Left lobe of liver (tissue), 2 donors: ENCODE measurements around the gene RIN3. TPM values are rescaled to one million over a fixed set of nuclear protein-coding genes. Genes with fewer than 3 reads are reported as not detected.
"Not testable (repeated sequence)": the region's sequence is repeated elsewhere in the genome, so short reads cannot be mapped to it uniquely, and the experiment has no call there.

Source experiments
- ATAC-seq: fragments of 200-7000 bp; cut with Tn5 transposase; one replicate; pipeline ENCODE4 v1.9.1; 2020; ENCODE audit warnings: mild to moderate bottlenecking, moderate library complexity
- DNase-seq: peaks from one replicate; pipeline ENCODE4 v3.0.0-alpha.2; 2020; ENCODE audit warnings: low spot score
- total RNA-seq: library from RNA; stranded (reverse); gene quantifications from one replicate; pipeline ENCODE4 v1.2.1, GENCODE V29; 2021
- donor health status: DM: no; HTN: no; CAD: no; lungs with moderate emphysema.
- donor health status: DM: no; HTN: yes; CAD: no.

RIN3 gene
- total RNA-seq, 1 donor from 2014 or later: 20.2 TPM

DNA sequence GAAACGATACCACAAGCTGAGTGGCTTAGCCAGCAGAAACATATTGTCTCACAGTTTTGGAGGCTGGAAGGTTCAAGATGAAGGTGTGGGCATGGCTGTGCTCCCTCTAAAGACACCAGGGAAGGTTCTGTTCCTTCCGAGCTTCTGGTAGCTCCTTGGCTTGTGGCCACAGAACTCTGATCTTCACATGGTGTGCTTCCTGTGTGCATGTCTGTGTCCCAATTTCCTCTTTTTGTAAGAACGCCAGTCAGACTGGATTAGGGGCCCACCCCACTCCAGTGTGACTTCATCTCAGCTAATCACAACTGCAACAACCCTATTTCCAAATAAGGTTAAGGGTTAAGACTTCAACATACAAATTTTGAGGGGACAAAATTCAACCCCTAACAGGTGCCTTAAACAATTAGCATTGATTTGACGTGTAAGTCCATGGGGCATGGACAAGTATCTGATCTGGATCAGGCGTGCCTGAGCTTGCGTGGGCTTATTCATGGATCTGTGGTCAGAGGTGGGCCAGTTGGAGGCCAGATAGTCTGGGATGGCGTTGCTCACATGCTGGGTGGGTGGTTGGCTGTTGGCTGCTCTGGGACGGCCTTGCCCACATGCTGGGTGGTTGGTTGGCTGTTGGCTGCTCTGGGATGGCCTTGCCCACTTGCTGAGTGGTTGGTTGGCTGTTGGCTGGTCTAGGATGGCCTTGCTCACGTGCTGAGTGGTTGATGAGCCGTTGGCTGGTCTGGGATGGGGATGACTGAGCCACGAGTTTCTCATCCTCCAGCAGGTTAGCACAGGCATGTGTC, 146.4 kb downstream of the RIN3 start:
- DNase-seq: no peak
- ATAC-seq: peak; percentile 51

DNA sequence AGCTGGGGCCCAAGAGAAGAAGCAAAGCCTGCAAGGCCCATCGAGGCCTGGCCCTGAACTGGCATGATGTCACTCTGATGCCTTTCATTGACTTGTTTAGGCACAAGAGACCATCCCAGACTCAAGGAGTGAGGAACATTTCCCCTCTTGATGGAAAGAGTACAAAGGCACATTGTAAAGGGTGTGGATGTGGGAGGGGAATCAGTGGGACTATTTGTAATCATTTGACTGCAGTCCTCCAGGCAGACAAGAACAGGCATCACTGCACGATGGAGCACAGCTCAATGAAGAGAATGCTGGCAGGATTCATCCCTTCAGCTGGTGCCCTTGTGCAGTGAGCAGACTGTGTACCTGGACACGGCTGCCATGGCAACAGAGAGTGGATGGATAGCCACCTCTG, 147.0 kb downstream of the RIN3 start:
- ATAC-seq (no peak), DNase-seq (no peak)

DNA sequence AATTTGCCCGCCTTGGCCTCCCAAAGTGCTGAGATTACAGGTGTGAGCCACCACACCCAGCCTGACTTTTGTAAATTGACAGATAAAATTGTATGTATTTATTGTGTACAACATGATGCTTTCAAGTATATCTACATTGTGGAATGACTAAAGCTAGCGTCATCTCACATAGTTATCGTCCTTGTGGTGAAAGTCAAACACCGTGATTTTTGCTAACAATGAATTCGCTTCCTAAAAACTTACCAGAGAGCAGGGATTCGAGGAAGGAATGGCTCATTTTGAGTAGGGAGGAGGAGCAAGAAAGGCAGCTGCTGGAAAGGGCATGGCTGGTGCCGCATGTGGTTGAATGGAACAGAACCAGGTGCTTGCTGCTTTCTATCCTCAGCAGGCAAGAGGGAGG, 149.5 kb downstream of the RIN3 start:
- no peak for ATAC-seq

DNA sequence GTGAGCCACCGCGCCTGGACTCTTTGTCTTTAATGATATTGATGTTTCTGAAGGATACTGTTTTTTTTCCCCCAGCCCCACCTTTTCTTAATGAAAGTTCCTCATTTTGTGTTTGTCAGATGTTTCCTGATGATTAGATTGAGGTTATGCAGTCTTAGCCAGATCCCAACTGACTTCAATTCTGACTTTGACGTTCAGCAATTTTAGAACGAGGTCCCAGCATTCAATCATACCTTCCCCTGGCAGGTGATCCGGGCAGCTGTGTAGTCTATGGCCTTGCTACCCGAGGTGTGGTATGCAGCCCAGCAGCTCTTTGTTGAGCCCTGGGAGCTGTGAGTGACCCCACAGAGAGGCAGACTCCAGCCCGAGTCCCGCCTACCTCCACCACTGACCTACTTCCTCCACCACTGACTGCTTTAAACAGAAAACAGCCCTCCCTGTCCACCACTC, 152.1 kb downstream of the RIN3 start:
- ATAC-seq (peak; percentile 47), DNase-seq (no peak)

More for the DNA sequence above, 149.5 kb downstream of the RIN3 start:
- no peak for DNase-seq

DNA sequence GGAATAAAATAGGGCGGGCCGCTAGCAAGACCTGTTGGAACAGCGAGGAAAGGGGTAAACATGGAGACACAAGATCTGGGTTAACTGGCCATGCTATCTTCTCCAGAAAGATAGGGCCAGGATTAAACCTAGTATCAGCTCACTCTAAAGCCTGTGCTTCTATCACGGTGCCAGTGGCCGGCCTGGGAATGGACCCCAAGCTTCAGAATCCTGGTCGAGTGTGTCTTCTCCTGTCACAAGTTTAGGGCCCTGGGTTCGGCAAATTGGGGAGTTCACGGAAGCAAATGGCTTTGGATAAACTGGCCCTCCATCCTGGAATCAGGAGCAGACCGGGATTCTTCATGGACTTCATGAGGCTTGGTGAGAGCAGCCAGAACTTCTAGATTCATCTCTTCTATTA, 152.7 kb downstream of the RIN3 start:
- DNase-seq (no peak), ATAC-seq (no peak)

- DNase-seq: no peak
- ATAC-seq: no peak
Observed at GRCh38 chr14:92668276-92668973, 154.8 kb downstream of the RIN3 start.

- ATAC-seq (no peak), DNase-seq (no peak)
Observed at GRCh38 chr14:92670160-92670559, 156.6 kb downstream of the RIN3 start.

DNA sequence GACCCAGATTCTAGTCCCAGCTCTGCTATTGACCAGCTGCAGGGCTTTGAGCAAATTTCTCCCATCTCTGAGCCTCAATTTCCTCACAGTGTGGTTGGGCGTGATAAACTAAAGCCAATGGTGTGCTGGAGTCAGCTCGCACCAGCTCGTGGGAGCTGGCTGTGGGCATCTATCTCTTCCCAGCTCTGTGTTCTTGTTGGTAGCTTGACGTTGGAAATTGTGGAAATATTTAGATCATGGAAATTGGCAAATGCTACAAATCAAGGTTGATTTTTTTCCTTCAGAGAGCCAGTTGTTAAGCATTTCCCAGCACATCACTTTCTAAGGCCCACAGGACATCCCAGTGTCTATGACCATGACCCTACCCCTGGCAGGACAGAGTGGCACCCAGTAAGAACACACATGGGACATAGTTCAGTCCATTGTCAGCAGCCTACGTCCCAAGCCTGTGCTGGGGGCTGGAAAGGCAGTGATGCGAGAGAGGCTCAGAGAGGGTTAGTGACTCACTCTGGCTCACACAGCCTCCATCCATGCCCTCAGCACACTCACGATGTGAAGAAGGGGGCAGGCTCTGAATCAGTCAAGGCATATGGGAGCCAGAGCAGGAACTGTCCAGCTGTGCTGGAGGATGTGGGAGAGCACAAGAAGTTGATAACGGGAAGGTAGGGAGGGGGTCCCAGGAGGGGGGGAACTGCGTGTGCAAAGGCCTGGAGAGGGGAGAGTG, 157.2 kb downstream of the RIN3 start:
- ATAC-seq (no peak), DNase-seq (no peak)

DNA sequence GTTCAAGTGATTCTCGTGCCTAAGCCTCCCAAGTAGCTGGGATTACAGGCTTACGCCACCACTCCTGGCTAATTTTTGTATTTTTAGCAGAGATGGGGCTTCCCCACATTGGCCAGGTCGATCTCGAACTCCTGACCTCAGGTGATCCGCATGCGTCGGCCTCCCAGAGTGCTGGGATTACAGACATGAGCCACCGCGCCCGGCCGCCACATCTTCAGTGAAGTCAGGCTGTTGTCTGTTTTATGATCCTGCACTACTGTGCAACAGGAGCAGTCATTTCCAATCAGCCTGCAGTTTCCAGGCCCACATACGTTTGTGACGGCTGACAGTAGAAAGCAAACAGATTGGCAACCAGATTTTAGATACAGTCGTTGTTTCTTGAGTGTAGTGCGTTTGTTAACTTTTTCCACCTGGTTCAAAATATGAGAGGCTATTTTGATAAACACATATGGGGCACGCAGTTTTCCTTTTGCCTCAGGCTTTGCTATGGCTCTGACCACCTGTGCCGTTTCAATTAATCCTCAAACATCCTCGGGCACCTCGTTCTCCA, 160.1 kb downstream of the RIN3 start:
- no peak for DNase-seq
- ATAC-seq: no peak

DNA sequence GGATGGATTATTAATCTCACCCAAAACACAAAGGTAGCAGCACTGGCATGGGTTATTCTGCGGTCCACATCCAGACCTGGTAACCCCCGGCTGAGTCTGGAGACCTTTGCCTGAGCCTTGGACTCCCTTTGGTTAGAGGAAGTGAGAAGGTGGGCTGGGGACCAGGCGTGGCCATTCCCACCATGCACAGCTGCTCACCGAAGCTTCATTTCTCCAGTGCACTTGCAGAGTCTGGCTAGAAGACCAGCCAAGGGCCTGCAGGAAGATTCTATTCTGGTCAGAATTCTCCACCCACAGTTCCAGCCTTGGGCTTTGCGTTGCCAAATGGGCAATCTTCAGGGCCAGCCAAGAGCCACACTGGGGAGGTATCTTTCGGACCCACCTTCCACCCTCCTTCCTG, 161.8 kb downstream of the RIN3 start:
- ATAC-seq (no peak), DNase-seq (no peak)

GRCh38 chr14:92675976-92676375, 162.4 kb downstream of the RIN3 start:
- DNase-seq: no peak
- peak; percentile 21 for ATAC-seq

DNA sequence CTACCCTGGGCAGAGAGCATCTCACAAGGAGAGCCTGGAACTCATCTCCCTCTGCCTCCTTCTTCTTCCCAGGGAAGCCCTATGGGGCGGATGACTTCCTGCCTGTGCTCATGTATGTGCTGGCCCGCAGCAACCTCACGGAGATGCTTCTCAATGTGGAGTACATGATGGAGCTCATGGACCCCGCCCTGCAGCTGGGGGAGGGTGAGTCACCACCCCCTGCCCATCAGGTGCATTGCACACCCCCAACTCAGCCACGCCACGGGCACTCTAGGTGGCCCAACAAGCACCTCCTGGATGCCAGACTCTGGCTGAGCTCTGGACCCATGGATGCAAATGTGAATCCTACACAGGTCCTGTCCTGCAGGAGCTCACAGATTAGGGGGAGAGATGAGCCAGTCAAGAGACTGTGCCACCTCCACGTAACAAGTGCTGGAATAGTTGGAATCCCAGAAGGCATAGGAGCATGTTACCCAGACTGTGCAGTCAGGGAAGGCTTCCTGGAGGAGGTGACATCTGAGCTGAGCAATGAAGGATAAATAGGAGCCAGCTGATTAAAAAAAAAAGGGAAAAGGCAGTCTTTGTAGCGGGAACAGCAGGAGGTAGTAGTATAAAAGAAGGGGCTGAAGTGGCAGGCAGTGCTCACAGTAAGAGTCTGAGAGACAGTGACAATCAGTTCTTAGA, 163.0 kb downstream of the RIN3 start:
- ATAC-seq (no peak), DNase-seq (no peak)

GRCh38 chr14:92677087-92677668, 163.6 kb downstream of the RIN3 start:
- DNase-seq (no peak), ATAC-seq (peak; percentile 13)

DNA sequence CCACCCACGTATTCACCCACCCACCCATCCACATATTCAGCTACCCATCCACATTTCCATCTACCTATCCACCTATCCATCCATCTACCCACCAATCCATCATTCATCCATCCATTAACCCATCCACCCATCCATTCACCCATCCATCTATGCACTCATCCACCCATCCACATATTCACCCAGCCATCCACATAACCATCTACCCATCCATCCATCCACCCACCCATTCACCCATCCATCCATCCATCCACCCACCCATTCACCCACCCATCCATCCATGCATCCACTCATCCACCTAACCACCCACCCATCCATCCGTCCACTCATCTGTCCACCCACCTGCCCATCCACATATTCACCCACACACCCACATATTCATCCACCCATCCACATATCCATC, 164.4 kb downstream of the RIN3 start:
- ATAC-seq: no peak
- DNase-seq: no peak

DNA sequence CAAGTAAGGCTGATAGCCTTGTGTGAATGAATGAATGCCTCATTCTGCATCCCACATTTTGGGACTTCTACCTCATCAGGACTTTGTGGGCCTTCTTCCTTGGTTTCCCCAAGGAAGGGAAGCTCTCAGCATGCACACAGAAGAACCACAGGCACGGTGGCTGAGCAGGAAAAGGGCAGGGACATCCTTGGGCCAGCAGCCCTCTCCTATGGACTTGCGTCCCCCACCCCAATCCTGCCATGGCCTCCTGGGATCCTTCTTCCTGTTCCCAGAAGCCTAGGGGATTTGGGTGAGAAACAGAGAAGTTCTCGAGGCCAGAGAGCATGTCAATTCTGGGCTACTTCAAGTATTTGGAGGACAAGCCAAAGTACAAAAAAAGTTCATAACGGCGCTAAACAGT, 165.2 kb downstream of the RIN3 start:
- ATAC-seq: no peak
- DNase-seq: no peak

GRCh38 chr14:92679246-92679645, 165.7 kb downstream of the RIN3 start:
- ATAC-seq (no peak), DNase-seq (no peak)

GRCh38 chr14:92680330-92680729, 166.7 kb downstream of the RIN3 start:
- not testable (repeated sequence) for ATAC-seq, DNase-seq

DNA sequence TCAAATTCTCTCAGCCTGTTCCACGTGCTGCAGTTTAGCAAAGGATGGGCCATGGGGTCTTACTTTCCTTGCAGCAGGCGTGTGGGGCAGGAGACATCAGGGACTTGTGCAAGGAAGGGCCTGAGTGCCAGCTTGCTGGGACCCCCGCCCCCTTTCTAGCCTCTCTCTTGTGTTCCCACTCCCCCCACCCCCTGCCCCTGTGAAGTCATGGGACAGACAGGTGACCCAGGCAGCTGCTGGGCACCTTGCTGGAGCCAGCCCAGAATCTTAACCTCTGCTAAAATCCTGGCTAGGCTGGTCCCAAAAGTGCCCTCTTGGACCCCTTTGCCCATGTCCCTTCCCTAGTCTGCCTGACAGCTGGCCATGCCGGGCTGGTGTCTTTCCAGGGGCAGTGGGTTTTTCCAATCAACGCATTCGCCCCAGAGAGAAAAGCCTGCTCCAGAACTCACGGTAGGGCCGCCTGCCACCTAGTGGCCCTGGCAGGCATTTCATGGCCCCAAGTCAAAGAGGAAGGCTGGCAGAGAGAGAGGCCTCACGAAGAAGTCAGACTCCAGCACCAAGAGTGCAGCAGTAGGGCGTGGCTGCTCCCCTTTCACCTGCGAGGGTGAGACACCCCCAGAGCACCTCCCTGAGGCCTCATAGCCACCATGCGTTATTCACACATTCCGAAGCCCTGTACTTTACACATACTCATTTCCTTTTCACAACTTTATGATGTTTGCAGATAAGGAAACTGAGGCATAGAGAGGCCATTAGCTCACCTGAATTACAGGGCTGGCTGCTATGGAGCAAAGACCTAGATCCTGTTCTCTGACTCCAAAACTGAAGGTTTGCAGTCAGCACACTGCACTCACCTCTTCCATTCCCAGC, 167.4 kb downstream of the RIN3 start:
- peak; percentile 75 for DNase-seq

GRCh38 chr14:92683041-92683440, 169.5 kb downstream of the RIN3 start:
- DNase-seq: no peak

More for the DNA sequence above, 167.4 kb downstream of the RIN3 start:
- peak; percentile 93 for ATAC-seq

More at GRCh38 chr14:92683041-92683440, 169.5 kb downstream of the RIN3 start:
- no peak for ATAC-seq
